HT-29 (cell line): ENCODE results near the gene PROSER3. TPM values are rescaled to one million over a fixed set of nuclear protein-coding genes. Genes with fewer than 3 reads are reported as not detected.
"Not testable (repeated sequence)": the region's sequence is repeated elsewhere in the genome, so short reads cannot be mapped to it uniquely, and the experiment has no call there.

ENCODE experiments used
- DNase-seq: peaks from one replicate; pipeline ENCODE4 v3.0.0-alpha.2; 2015; ENCODE audit warnings: low spot score
- total RNA-seq: library from RNA; depleted of rRNA; stranded (reverse); fragments of >200 nt; shearing (Covaris generic); gene quantifications from 2 replicates; pipeline ENCODE4 v1.2.3, GENCODE V29; 2014

The PROSER3 gene
- total RNA-seq, 1 experiment from 2014 or later: 17.2 TPM

DNA sequence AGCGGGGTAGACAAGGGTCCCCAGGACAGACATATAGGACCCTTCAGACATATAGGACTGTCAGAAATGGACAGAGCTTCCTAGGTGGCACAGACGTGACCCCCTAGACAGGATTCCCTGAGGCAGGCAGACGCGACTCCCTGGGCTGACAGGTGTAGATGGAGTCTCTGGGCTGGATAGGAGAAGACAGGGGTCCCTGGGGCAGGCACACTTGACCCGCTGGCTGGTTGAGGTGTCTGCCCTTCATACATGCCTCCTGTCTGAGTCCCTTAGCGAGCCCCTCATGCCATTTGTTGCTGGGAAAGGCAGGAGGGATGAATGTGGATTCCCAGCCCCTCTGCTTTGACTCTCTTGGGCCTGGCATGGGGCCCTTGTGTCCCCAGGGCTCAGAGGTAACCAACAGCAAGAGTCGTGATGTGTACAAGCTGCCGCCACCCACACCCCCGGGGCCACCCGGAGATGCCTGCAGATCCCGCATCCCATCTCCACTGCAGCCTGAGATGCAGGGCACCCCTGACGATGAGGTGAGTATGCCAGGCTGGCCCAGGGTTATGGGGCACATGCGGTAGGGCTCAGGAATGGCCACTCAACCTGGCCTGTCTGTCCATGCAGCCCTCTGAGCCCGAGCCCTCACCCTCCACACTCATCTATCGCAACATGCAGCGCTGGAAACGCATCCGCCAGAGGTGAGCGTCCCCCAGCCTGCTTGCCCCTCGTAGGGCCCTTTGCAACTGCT is 4.2 kb upstream of the PROSER3 start:
- no peak for DNase-seq

DNA sequence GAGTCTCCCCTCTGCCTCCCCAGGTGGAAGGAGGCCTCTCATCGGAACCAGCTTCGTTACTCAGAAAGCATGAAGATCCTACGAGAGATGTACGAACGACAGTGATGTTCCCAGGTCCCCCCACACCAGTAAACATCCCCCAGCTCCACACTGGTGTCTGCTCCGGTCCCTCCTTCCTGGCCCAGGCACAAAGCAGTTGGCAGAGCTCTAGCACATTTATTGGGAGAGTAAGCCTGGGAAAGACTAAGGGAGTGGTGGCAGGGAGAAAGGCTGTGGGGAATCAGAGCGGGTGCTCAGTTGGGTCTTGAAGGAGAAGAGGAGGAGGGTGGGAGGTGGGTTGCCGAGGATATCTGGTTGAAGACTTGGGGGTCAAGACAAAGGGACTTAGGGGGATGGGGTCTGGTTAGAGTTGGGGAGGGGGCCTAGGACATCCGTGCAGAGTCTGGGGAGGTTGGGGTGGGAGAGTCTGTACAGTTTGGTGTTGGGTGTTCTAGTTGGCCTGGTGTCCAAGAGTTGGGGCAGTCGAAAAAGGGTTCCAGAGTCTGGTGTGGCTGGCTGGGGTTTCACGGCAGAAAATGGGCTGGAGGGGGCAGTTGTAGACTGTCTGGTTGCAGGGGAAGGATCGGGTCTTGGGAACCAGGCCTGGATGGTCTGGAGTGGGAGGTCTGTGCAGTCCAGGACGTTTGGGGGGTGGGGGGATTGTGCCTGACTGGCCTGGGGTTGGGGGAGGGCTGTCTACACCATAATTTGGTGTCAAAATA is 3.4 kb upstream of the PROSER3 start:
- no peak for DNase-seq

DNA sequence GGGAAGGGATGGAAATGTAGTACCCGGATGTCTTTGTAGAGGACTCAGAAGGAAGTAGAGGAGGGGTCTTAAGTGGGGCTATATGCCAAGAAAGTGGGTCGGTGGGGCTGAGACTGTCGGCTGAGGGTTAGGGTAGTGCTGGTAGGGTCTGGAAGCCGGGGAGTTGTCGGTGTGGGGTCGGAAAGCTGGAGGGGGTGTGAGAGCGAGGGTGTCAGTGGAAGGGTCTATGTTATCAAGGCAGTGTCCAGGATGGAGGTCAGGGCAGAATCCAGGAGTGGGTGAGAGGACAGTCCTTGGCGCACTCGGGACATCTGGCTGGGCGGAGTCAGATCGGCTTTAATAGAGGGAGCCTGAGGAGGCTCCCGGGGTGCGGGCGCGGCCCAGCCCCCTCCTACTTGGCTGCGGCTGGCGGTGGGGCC is 2.8 kb upstream of the PROSER3 start:
- no peak for DNase-seq

DNA sequence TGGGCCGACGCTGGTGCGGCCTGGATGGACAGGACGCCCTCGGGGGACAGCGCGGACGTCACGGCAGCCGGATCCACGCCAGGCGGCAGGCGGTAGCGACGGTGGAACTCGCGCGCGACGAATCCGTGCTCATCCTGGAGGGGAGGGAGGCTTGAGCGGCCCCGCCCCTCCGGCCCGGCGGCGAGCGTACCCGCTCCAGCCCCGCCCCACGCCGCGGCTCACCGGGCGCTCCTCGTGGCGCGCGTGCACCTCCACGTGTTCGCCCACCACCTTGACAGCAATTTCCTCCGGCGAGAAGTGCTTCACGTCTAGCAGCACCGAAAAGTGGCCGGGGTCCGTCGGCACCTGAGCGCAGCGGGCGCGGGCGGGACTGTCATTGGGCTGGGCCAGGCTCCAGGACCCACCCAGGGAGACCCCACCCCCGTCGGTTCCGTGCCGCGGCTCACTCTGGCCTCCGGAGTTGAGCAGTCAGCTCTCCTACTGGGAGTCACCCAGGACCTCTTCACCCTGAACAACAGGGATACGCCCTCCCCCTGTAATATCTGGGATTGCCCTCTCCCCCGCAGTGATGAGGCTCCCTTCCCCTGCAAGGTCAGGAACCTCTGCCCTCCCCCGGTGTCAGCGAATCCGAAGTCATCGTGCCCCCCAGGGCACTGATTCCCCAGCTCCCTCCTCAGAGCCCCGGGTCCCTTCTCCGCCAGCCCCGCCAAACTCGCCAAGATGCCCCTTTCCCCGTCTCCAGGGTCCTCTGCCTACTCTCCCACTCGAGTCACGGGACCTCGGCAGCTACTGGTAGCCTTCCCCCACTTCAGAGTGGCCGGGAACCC is 2.2 kb upstream of the PROSER3 start:
- peak; percentile 74 for DNase-seq

DNA sequence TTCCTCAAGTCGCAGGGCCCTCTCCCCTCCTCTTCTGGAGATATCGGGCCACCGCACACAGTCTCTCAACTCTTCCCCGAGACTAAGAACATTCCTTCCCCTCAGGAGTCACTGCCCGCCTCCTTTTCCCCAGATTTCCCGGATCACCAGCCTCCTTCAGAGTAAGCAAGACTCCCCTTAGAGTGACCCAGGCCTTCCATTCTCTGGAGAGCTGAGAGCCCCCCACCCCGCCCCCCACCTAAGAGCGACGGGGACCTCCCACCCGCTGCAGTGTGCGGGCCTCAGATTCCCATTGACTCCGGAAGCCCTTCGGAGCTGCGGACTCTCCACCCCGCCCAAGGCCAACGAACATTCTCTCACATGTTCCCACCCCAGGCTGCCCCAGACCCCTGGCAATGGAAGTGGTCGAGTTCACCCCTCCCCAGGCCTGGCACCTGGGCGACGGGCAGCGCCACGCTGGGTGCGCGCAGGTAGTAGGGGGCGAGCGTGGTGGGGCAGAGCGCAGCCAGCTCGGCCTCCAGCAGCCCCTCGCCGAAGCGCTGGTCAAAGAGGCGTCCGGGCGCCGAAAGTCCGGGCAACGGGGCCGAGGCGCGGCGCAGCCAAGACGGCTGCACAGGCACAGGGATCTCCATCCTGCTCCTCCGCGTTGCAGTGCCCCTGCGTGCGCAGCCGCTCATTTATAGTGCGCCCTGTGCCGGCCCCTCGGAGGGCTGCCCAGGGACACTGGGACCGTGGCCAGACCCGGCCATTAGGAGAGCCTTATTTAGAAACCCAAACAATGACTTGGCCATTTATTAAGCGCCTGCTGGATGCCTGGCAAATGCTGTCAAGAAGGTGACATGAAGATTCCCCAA is 1.4 kb upstream of the PROSER3 start, which contains the start of gene HSPB6:
Gene HSPB6, minus strand, starts transcription at position 653 of the 854 bp plus-strand sequence. Its CDS starts 21 bp downstream, at position 632.
- no peak for DNase-seq

DNA sequence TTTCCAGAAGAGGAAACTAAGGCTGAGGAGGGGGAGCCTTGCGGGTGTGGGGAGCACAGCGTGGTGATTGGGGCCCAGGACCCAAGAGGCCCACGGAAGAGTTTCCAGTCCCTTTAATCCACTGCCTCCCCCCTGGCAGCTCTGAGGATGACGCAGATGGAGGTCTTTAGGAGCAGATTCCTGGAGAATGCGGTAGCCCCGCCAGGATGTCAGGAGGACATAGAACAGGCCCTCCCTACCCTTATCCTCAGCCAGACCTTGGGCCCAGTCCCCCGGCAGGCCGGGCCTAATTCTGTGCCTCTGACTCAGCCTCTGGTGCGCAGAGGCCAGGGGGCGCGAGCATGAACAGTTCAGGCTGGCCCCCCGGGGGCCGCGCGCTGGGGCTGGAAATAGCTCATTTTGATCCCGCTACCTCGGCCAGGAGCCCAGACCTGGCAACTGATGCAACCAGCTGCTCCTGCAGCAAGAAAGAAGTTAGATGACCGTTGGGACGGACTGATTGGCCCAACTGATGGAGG is 686 bp upstream of the PROSER3 start:
- DNase-seq: no peak

DNA sequence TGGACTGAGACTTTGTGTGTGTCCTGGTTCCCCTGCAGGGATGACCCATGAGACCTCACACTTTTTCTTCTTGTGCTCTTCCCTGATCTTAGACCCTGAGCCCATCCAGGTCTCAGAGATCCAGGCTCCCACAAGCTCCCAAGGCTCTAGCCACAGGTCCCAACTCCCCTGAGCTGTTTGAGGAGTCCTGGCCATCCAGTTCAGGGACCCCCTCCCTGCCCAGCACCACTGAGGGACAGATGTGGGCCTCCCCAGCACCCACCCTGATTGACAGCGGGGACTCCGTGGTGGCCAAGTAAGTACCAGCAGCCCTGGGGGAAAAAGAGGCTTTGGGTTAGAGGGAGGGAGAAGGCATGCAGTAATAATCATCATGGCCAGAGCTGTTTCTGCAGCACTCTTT is 1.7 kb downstream of the PROSER3 start:
- no peak for DNase-seq

DNA sequence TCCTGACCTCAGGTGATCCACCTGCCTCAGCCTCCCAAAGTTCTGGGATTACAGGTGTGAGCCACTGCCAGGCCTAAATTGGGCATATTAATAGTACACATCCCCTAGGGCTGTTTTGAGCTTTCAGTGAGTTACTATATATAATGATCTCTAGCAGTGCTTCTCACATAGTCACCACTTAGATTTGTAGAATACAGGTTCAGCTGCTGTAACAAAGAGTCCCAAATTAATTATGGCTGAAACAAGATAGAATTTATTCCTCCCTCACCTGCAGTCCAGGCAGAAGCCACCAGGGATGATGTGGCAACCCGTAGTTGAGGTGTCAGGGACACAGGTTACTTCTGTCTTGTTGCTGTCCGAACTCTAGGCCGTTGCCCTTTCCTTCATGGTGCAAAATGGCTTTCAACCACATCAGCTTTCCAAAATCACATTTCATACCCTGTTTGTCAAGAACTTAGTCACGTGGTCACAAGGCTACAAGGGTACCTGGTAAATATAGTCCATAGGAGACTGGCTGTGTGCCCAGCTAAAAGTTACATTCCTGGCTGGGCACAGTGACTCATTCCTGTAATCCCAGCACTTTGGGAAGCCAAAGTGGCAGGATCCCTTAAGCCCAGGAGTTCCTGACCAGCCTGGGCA is 2.9 kb downstream of the PROSER3 start:
- DNase-seq: no peak

DNA sequence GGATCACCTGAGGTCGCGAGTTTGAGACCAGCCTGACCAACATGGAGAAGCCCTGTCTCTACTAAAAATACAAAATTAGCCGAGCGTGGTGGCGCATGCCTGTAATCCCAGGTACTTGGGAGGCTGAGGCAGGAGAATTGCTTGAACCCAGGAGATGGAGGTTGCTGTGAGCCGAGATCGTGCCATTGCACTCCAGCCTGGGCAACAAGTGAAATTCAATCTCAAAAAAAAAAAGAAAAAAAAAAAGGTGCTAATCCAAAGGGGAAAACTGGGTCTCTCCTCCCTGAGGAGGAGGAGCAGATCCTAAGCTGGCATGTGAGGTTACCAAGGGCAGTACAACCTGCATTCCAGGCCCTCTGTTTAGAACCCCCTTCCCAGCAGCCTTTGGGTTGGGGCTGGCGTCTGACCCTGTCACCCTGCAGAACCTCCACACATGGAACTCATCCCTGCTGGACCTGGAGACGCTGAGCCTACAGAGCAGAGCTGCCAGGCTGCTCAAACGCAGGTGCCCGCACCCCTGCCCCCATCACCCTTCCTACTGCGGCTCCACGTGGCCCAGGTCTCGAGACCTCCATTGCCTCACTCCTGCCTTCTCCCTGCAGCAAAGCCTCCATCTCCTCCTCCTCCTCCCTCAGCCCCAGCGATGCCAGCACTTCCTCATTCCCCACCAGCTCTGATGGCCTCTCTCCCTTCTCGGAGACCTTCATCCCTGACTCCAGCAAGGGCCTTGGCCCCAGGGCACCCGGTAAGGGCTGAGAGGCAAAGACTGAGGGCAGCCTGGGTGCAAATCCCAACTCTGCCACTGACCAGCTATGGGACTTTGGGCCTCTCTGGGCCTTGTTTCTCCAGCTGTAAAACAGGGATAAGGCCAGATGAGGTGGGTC is 6.7 kb downstream of the PROSER3 start:
- DNase-seq: no peak

DNA sequence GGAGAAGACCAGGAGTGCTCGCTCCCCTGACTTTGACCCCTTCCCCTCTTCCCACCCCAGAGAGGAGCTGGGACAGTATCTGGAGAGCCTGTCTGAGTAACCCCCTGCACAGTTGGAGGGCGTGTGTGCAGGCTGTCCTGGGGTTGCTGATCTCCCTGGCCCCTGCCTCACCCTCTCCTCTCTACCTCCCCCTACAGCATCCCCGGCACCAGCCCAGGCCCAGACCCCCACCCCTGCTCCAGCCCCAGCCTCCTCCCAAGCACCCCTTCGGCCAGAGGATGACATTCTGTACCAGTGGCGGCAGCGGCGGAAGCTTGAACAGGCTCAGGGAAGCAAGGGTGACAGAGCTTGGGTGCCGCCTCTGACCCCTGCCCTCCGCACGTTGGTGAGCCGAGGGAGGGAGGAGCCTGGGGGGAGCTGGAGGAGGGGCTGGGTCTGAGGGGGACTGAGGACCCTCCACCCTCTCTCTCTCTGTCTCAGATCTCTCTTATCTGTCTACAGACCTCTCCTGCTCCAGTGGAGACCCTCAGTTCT is 8.7 kb downstream of the PROSER3 start:
- no peak for DNase-seq

DNA sequence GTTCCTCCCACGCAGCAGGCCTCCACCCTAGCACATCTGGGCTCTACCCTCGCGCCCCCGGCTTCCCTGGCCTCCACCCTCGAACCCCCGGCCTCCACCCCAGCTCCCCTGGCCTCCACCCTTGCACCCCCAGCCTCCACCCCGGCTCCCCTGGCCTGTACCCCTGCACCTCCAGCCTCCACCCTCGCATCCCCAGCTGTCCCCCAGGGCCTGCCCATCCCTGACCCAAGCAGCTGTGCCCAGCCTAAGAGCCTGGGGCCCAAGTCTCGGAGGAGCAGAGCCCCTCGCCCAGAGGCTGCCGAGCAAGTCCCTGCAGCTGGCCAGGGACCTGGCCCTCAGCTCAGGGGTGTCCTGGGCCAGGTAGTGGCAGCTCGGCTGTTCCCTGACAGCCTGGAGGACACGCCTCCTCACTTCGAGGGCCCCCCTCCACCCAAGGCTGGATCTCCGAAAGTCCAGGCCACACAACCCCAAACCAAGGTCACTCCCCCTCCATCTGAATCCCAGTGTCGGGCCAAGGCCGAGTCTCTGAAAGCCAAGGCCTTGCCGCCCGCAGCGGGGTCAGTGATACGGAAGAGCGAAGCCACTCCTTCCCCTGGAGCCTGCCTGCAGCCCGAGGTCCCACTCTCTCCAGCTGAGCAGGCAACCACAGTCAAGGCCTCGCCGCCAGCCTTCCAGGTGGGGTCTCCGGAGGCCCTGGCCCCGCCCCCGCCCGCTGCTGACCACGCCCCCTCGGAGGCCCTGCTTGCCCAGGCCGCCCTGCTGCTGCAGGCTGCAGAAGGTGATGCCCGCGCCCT is 9.5 kb downstream of the PROSER3 start:
- DNase-seq: no peak

DNA sequence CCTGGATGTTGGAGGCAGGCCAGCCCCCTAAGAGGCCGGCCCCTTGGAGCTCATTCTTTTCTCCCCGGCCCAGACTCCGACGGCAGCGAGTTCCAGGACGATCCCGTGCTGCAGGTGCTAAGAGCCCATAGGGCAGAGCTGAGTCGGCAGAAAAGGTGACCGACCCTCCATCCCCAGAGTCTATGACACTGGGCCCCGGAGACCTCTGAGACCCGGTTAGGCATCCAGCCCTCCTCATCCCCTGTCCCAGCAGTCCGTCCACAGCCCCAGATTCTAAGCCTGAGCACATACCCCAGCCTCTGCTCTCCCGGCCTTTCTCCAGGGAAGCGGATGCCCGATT is 10.1 kb downstream of the PROSER3 start:
- no peak for DNase-seq

DNA sequence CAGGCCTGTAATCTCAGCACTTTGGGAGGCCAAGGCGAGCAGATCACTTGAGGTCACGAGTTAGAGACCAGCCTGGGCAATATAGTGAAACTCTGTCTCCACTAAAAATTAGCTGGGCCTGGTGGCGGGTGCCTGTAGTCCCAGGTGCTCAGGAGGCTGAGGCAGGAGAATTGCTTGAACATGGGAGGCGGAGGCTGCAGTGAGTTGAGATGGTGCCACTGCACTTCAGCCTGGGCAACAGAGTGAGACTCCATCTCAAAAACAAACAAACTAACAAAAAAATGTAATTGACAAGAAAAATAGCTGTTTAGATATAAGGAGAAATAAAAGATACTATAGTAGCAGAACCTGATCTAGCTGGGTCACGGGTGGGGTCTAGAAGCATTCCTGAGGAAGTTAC is 14.4 kb downstream of the PROSER3 start:
- not testable (repeated sequence) for DNase-seq

DNA sequence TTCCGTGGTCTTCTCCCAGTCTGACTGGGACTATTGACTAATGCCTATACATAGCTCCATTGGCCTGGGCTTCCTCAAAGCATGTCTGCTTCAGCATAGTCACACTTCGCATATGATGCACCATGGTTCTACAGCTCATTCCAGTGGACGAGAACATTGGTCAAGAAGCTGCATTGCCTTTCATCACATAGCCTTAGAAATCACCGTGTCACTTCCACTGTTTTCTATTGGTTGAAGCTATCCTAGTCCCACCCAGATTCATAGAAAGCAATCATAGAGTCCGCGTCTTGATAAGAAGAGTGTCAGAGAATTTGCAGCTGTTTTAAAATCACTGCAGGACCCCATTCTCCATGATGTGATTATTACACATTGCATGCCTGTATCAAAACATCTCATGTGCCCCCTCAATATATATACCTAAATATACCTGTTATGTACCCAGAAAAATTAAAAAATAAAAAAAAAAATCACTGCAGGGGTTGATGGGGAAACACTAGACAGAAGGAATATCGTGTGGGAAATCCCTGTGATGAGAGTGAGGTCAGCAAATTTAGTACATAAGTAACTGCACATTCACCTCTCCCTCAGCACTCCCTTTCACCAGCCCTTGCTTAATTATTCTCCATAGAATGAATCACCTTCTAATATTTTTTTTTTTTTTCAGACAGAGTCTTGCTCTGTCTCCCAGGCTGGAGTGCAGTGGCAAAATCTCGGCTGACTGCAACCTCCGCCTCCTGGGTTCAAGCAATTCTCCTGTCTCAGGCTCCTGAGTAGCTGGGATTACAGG is 15.2 kb downstream of the PROSER3 start:
- DNase-seq: peak; percentile 30

DNA sequence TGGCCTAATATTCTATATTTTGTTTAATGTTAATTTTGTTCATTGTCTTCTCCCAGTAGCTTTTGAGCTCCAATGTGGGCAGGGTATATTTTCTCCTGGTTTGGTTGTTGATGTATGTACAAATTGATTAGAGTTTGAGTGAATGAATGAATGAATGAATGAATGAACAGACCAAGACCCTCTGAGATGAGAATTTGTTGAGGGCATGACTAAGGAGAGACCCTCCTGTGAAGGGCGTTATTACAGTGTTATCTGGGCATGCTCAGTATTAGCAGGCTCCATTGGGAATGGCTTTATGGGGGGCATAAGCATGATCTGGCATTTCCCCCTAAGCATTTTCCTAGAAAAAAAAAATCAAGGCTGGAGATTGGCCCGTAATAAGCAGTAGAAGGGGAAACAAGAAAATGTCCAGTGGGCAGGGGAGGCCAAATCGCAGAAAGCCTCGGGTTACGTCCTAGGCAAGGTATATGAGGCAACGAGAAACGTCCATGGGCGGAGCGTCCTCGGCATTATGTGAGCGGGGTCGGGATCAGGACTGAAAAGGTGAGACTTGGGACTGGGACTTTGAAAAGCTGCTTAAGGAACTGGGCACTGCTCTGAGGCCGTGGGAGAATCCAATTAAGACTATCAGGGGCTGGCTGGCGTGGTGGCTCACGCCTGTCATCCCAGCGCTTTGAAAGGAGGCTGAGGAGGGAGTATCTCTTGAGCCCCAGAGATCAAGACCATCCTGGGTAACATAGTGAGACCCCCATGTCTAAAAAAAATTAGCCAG is 16.5 kb downstream of the PROSER3 start:
- DNase-seq: no peak

DNA sequence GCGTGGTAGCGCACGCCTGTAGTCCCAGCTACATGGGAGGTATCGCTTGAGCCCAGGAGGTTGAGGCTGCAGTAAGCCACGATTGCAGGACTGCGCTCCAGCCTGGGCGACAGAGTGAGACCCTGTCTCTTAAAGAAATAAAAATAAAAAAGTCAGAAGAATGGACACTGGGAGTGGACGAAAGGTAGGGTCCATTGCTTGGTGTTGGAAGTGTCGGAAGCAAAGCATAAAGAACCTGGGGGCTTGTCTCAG is 17.0 kb downstream of the PROSER3 start:
- no peak for DNase-seq
